HS-27A (cell line): ENCODE measurements around the gene COQ5.

Source experiments
- DNase-seq: peaks from one replicate; pipeline ENCODE4 v3.0.0-alpha.2; 2012; ENCODE audit warnings: low read depth, missing footprints

Gene COQ5

DNA sequence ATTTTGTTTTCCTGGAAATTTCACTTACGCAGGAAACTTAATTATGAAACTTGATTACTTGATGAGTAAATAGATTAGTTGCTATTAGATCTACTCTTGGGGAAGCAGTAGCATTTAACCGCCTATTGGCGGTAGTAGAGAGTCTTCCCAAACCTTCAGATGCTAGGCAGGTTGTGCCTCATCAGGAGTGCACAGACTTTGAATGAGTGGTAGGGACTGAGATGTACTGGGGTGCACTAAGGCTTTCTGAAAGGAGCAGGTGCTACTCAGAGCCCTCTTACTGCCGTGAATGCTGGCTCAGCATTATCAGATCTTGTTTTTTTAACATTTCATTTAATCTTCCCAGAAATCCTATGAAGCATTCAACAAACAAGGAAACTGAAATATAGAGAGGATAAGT lies 75.0 kb downstream of the COQ5 start:
- DNase-seq = no peak
